Measurements from ENCODE around the gene PPM1H. TPM values are rescaled to one million over a fixed set of nuclear protein-coding genes. Genes with fewer than 3 reads are reported as not detected.

The PPM1H gene
- total and polyA plus RNA-seq, 10 of the 15 experiments (the other 5 are each of a cell fraction or from before 2014, with no cell fraction given), result 0.11 to 0.83 (median 0.49) TPM

DNA sequence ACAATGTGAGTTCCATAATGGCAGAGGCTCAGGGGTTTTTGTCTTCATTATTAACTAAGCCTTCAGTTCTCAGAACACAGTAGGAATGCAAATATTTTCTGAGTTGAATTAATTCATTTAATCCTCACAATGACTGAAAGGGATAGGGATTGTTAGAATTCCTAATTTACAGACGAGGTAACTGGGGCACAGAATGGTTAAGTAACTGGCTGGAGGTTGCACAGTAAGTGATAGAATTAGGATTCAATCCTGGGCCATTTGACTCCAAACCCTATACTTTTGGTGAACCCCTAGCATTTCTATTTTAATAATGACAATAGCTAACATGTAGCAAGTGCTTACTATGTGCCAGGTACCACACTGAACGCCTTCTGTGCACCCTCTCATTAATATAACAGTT lies 163.1 kb downstream of the PPM1H start:
- H3K4me2 ChIP-seq (ENCODE audit: control insufficient read depth, insufficient read depth), result no peak overlapping the region
- POLR2A ChIA-PET, result interaction anchor here (1.5 kb wide), 1 partner anchor 10 kb away, joined by 4 read pairs; no protein-coding TSS in a partner anchor
- H3K4me3 ChIP-seq, result no peak overlapping the region
- TF ChIP-seq DPF2 (IDR thresholded peaks at IDR 0.05), result no peak
- no peak for TF ChIP-seq TBL1XR1 (IDR thresholded peaks at IDR 0.05; ENCODE audit: low read depth, low read length)
- no peak for TF ChIP-seq SRF (IDR thresholded peaks at IDR 0.05; ENCODE audit: low read depth in 2 of 2, low read length in 2 of 2)
- no peak for TF ChIP-seq BRCA1 (IDR thresholded peaks at IDR 0.05; ENCODE audit: low read depth, low read length)
- TF ChIP-seq, protein P1, sequence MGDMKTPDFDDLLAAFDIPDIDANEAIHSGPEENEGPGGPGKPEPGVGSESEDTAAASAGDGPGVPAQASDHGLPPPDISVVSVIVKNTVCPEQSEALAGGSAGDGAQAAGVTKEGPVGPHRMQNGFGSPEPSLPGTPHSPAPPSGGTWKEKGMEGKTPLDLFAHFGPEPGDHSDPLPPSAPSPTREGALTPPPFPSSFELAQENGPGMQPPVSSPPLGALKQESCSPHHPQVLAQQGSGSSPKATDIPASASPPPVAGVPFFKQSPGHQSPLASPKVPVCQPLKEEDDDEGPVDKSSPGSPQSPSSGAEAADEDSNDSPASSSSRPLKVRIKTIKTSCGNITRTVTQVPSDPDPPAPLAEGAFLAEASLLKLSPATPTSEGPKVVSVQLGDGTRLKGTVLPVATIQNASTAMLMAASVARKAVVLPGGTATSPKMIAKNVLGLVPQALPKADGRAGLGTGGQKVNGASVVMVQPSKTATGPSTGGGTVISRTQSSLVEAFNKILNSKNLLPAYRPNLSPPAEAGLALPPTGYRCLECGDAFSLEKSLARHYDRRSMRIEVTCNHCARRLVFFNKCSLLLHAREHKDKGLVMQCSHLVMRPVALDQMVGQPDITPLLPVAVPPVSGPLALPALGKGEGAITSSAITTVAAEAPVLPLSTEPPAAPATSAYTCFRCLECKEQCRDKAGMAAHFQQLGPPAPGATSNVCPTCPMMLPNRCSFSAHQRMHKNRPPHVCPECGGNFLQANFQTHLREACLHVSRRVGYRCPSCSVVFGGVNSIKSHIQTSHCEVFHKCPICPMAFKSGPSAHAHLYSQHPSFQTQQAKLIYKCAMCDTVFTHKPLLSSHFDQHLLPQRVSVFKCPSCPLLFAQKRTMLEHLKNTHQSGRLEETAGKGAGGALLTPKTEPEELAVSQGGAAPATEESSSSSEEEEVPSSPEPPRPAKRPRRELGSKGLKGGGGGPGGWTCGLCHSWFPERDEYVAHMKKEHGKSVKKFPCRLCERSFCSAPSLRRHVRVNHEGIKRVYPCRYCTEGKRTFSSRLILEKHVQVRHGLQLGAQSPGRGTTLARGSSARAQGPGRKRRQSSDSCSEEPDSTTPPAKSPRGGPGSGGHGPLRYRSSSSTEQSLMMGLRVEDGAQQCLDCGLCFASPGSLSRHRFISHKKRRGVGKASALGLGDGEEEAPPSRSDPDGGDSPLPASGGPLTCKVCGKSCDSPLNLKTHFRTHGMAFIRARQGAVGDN (IDR thresholded peaks at IDR 0.05), result no peak
- no peak for TF ChIP-seq SIN3A (IDR thresholded peaks at IDR 0.05; ENCODE audit: low read depth, low read length)
- TF ChIP-seq CEBPB (IDR thresholded peaks at IDR 0.05; ENCODE audit: borderline replicate concordance in 1 of 2, low read depth in 2 of 2, low read length in 2 of 2), result no peak
- no peak overlapping the region for H3K9ac ChIP-seq (ENCODE audit: control insufficient read depth, insufficient read depth, low read length)
- H4K20me1 ChIP-seq (ENCODE audit: control insufficient read depth, insufficient read depth), result no peaks in the 10 kb centered on the region
- no peaks in the 10 kb centered on the region for H3K27me3 ChIP-seq (replicated peaks in 1 of 2; ENCODE audit: control insufficient read depth in 2 of 2, insufficient read depth in 2 of 2, low read length in 1 of 2)
- no peaks in the 10 kb centered on the region for H3K36me3 ChIP-seq (ENCODE audit: control insufficient read depth in 2 of 2, insufficient read depth in 2 of 2, low read length in 1 of 2)
- no peak for DNase-seq (ENCODE audit: low read depth, low spot score)
- no peak for FAIRE-seq
- SMC1A ChIA-PET (ENCODE audit: uncharacterized antibody, unreplicated experiment), result interaction anchor here (1.6 kb wide), 1 partner anchor 10 kb away, joined by 7 read pairs; no protein-coding TSS in a partner anchor
- RAD21 ChIA-PET (ENCODE audit: unreplicated experiment), result no interaction called here
- H2AFZ ChIP-seq (ENCODE audit: control insufficient read depth, low read depth, low read length), result no peak overlapping the region
- H3K27ac ChIP-seq (ENCODE audit: control insufficient read depth, insufficient read depth), result no peak overlapping the region
- in situ Hi-C loops (cut with MboI) (no loop called here), intact Hi-C loops (cut with micrococcal nuclease; ENCODE audit: unreplicated experiment) (no loop called here)
- no TSS peak for BruUV-seq (replicated peaks)
- 33% methylated on average over 2 of the region's 2 CpGs for WGBS (ENCODE audit: insufficient coverage, insufficient replicate concordance, low lambda C conversion rate, missing lambda C conversion rate)
- H3K9me3 ChIP-seq (replicated peaks; ENCODE audit: control insufficient read depth, insufficient read depth, low read length), result no peaks in the 10 kb centered on the region
- CTCF ChIA-PET, result interaction anchor here (0.7 to 1.0 kb wide), 2 partner anchors 77 to 132 kb away, joined by 3 read pairs; no protein-coding TSS in a partner anchor
- H3K4me1 ChIP-seq (ENCODE audit: control insufficient read depth, insufficient read depth, low read length), result no peaks in the 10 kb centered on the region
- ATAC-seq, result no peak
- H3K79me2 ChIP-seq (ENCODE audit: control insufficient read depth, insufficient read depth, low read length), result no peaks in the 10 kb centered on the region

Measured in GM12878 (cell line).